ENCODE results near the gene NLRP9.

DNA sequence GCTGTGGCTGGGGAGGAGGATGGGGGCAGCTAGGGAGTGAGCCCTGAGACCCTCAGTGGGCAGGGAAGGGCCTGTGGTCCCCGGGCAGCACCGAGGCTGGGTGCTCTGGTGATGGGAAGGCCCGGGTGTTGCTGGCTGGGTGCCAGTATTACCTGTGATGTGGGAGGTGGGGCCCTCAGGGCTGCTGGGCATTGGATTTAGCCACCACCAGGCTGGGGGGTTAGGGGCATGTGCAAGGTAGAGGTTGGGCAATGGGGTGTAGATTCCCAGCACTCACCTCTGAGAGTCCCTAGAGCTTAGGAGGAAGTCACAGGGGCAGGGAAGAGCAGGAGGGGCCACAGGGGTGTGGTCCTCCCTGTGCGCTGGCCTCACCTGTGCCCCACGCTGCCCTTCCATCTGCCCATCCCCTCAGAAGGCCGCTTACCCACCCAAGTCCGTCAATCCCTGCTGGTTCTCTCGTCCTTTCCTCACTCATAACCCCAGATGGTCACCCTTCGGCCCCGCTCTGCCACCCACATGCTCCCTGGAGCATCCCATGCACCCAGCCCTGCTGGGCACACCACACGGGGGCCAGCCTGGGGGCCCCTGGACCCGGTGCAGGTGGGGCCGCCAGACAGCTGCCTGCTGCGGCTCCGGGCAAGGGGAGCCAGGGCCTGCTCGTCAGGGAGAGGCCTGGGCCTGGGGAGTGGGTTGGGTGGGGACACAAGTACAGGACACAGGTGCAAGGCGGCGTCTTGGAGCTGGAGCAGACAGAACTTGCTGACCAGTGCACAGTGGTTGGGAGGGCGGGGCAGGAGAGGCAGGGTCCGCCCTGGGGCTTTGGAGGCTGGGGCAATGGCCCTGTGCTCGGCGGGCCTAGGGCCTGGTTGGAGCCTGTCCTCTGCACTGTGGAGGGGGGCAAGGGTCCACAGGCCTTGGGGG lies 50.7 kb downstream of the NLRP9 start:
- TF ChIP-seq, protein P1, sequence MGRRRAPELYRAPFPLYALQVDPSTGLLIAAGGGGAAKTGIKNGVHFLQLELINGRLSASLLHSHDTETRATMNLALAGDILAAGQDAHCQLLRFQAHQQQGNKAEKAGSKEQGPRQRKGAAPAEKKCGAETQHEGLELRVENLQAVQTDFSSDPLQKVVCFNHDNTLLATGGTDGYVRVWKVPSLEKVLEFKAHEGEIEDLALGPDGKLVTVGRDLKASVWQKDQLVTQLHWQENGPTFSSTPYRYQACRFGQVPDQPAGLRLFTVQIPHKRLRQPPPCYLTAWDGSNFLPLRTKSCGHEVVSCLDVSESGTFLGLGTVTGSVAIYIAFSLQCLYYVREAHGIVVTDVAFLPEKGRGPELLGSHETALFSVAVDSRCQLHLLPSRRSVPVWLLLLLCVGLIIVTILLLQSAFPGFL (CRISPR knock-in tag; IDR thresholded peaks at IDR 0.05; ENCODE audit: borderline replicate concordance): no peak
- TF ChIP-seq, protein P2, sequence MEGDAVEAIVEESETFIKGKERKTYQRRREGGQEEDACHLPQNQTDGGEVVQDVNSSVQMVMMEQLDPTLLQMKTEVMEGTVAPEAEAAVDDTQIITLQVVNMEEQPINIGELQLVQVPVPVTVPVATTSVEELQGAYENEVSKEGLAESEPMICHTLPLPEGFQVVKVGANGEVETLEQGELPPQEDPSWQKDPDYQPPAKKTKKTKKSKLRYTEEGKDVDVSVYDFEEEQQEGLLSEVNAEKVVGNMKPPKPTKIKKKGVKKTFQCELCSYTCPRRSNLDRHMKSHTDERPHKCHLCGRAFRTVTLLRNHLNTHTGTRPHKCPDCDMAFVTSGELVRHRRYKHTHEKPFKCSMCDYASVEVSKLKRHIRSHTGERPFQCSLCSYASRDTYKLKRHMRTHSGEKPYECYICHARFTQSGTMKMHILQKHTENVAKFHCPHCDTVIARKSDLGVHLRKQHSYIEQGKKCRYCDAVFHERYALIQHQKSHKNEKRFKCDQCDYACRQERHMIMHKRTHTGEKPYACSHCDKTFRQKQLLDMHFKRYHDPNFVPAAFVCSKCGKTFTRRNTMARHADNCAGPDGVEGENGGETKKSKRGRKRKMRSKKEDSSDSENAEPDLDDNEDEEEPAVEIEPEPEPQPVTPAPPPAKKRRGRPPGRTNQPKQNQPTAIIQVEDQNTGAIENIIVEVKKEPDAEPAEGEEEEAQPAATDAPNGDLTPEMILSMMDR (IDR thresholded peaks at IDR 0.05): no peak
- TF ChIP-seq IRF2 (CRISPR knock-in tag; IDR thresholded peaks at IDR 0.05; ENCODE audit: borderline replicate concordance, low read depth): no peak
- TF ChIP-seq, protein P3, sequence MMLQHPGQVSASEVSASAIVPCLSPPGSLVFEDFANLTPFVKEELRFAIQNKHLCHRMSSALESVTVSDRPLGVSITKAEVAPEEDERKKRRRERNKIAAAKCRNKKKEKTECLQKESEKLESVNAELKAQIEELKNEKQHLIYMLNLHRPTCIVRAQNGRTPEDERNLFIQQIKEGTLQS (CRISPR knock-in tag; conservative IDR thresholded peaks at IDR 0.05): no peak
- TF ChIP-seq NFE2L1 (CRISPR knock-in tag; IDR thresholded peaks at IDR 0.05): no peak
- TF ChIP-seq ELF4 (CRISPR knock-in tag; IDR thresholded peaks at IDR 0.05; ENCODE audit: low read depth): no peak
- TF ChIP-seq, protein P4, sequence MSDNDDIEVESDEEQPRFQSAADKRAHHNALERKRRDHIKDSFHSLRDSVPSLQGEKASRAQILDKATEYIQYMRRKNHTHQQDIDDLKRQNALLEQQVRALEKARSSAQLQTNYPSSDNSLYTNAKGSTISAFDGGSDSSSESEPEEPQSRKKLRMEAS (CRISPR knock-in tag; IDR thresholded peaks at IDR 0.05): no peak
- no peak for TF ChIP-seq TP53 (CRISPR knock-in tag; IDR thresholded peaks at IDR 0.05)
- TF ChIP-seq, protein P5, sequence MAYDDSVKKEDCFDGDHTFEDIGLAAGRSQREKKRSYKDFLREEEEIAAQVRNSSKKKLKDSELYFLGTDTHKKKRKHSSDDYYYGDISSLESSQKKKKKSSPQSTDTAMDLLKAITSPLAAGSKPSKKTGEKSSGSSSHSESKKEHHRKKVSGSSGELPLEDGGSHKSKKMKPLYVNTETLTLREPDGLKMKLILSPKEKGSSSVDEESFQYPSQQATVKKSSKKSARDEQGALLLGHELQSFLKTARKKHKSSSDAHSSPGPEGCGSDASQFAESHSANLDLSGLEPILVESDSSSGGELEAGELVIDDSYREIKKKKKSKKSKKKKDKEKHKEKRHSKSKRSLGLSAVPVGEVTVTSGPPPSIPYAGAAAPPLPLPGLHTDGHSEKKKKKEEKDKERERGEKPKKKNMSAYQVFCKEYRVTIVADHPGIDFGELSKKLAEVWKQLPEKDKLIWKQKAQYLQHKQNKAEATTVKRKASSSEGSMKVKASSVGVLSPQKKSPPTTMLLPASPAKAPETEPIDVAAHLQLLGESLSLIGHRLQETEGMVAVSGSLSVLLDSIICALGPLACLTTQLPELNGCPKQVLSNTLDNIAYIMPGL (CRISPR knock-in tag; IDR thresholded peaks at IDR 0.05): no peak
- no peak for TF ChIP-seq JUN (CRISPR knock-in tag; IDR thresholded peaks at IDR 0.05)
- no peak for TF ChIP-seq EMX1 (CRISPR knock-in tag; IDR thresholded peaks at IDR 0.05)
- no peak for TF ChIP-seq ZNF121 (CRISPR knock-in tag; IDR thresholded peaks at IDR 0.05)
- TF ChIP-seq GABPB1 (CRISPR knock-in tag; IDR thresholded peaks at IDR 0.05): no peak
- no peak for TF ChIP-seq ATF1 (CRISPR knock-in tag; IDR thresholded peaks at IDR 0.05)
